ENCODE data around the gene GREB1L.

GREB1L gene

DNA sequence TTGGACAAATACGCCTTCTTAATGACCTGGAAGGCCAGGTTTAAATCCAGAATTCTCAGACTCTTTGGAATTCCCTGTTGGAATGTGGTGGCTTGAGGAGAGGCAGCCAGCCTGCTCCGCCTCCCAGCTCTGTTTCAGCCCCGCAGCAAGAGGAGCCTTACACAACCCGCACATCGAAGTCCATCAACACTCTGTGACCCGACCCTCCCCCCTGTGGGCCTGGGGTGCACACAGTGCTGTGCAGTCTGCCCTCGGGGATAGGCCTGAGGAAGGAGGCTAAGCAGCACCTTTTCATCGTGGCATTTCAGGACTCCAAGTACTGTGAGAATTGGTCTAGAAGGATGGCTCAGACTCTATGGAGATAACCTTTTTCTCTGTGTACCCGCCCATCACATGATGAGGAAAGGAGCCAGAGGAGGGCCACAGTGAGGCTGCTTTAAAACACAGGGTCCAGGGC, 73.7 kb downstream of the GREB1L start:
- TF ChIP-seq FOXP2 (optimal IDR thresholded peaks at IDR 0.05; ENCODE audit: borderline replicate concordance, extremely low read depth, extremely low read length, insufficient read depth) (no peak), TAF1 (IDR thresholded peaks at IDR 0.05; ENCODE audit: borderline replicate concordance, insufficient read depth, low read length) (no peak), POLR2AphosphoS5 (IDR thresholded peaks at IDR 0.05; ENCODE audit: low read depth, low read length) (no peak), SIN3A (IDR thresholded peaks at IDR 0.05; ENCODE audit: borderline replicate concordance, insufficient read depth, low read length) (no peak), REST (IDR thresholded peaks at IDR 0.05; ENCODE audit: insufficient read depth in 1 of 2, low read depth in 2 of 2, low read length in 2 of 2) (no peak)

DNA sequence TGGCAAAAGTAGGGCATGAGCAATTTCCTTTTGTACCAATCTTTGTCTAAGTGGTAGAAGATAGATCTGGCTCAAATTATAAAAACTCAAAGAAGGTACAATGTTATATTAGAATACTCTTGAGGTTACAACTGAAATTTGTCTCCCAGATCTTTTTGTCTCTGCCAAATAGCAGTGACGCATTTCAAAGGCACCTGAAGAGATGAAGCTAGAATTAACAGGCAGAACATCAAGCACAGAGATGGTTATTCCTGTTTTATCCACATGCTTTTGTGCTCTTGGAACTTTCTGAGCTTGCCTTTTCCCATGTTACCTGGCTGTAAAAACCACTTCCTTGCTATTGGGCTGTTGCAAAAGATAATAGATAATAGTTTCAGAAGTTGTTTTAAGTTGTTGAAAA, 74.3 kb downstream of the GREB1L start:
- TF ChIP-seq FOXP2 (optimal IDR thresholded peaks at IDR 0.05; ENCODE audit: borderline replicate concordance, extremely low read depth, extremely low read length, insufficient read depth), result no peak
- TF ChIP-seq POLR2AphosphoS5 (IDR thresholded peaks at IDR 0.05; ENCODE audit: low read depth, low read length), result no peak
- TF ChIP-seq TAF1 (IDR thresholded peaks at IDR 0.05; ENCODE audit: borderline replicate concordance, insufficient read depth, low read length), result no peak
- TF ChIP-seq SIN3A (IDR thresholded peaks at IDR 0.05; ENCODE audit: borderline replicate concordance, insufficient read depth, low read length), result no peak
- no peak for TF ChIP-seq REST (IDR thresholded peaks at IDR 0.05; ENCODE audit: insufficient read depth in 1 of 2, low read depth in 2 of 2, low read length in 2 of 2)

DNA sequence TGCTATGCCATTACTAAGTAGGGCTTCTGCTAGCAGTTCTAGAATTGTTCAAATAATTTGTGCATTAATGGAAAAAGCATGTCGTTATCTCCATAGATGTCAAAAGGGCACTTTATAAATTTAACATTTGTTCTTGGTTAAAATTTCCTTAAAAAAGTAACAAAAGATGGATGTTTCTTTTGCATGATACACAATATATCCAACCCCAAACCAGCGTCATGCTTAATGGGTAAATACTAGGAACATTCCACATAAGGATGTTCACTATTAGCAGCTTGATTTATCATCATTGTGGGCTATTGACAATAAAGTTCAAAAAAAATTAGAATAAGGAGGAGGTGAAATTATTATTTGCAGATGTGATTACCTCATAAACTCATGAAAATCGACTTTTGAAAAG, 79.7 kb downstream of the GREB1L start:
- TF ChIP-seq TAF1 (IDR thresholded peaks at IDR 0.05; ENCODE audit: borderline replicate concordance, insufficient read depth, low read length), result no peak

DNA sequence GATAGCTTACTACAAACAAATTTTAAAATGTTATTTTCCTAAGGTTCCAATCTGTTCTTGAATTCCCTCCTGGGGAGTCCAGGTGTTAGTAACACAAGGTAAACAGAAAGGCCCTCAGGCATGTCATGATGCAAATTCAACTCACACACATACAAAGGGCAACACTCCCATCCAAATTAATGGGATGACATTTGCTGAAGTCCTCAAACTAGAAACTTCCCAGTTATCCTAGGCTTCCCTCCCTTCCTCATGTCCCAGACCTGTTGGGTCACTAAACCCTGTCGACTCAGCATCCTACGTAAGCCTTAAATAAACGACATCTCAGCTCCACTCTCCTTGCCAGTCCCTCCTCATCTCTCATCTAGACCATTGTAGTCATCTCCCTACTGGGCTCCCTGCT, 85.1 kb downstream of the GREB1L start:
- no peak for TF ChIP-seq REST (IDR thresholded peaks at IDR 0.05; ENCODE audit: insufficient read depth in 1 of 2, low read depth in 2 of 2, low read length in 2 of 2)
- no peak for TF ChIP-seq FOXP2 (optimal IDR thresholded peaks at IDR 0.05; ENCODE audit: borderline replicate concordance, extremely low read depth, extremely low read length, insufficient read depth)
- TF ChIP-seq POLR2AphosphoS5 (IDR thresholded peaks at IDR 0.05; ENCODE audit: low read depth, low read length), result no peak
- no peak for TF ChIP-seq TAF1 (IDR thresholded peaks at IDR 0.05; ENCODE audit: borderline replicate concordance, insufficient read depth, low read length)
- no peak for TF ChIP-seq SIN3A (IDR thresholded peaks at IDR 0.05; ENCODE audit: borderline replicate concordance, insufficient read depth, low read length)

- no peak for TF ChIP-seq FOXP2 (optimal IDR thresholded peaks at IDR 0.05; ENCODE audit: borderline replicate concordance, extremely low read depth, extremely low read length, insufficient read depth)
Measured at GRCh38 chr18:21330122-21330701, 88.2 kb downstream of the GREB1L start.

- TF ChIP-seq REST (IDR thresholded peaks at IDR 0.05; ENCODE audit: insufficient read depth in 1 of 2, low read depth in 2 of 2, low read length in 2 of 2) (no peak), FOXP2 (optimal IDR thresholded peaks at IDR 0.05; ENCODE audit: borderline replicate concordance, extremely low read depth, extremely low read length, insufficient read depth) (no peak), SIN3A (IDR thresholded peaks at IDR 0.05; ENCODE audit: borderline replicate concordance, insufficient read depth, low read length) (no peak), POLR2AphosphoS5 (IDR thresholded peaks at IDR 0.05; ENCODE audit: low read depth, low read length) (no peak), TAF1 (IDR thresholded peaks at IDR 0.05; ENCODE audit: borderline replicate concordance, insufficient read depth, low read length) (no peak)
Measured at GRCh38 chr18:21331065-21331464, 89.0 kb downstream of the GREB1L start.

Data from PFSK-1 (cell line).